HG03442 (cell line): Measurements from ENCODE around the gene ZNF467.

Experiments
- ATAC-seq: cut with Tn5 transposase; IDR thresholded peaks from one replicate; pipeline ENCODE4 v1.9.1; 2021; ENCODE audit warnings: mild to moderate bottlenecking, moderate library complexity; ENCODE audit not compliant: unreplicated experiment

ZNF467 gene

GRCh38 chr7:149808311-149808710, 34.9 kb upstream of the ZNF467 start:
- no peak for ATAC-seq

- ATAC-seq: no peak
Measured at GRCh38 chr7:149806726-149807125, 33.3 kb upstream of the ZNF467 start.

GRCh38 chr7:149804106-149804505, 30.7 kb upstream of the ZNF467 start:
- ATAC-seq: no peak

GRCh38 chr7:149803551-149804074, 30.2 kb upstream of the ZNF467 start:
- ATAC-seq: no peak

GRCh38 chr7:149802966-149803365, 29.6 kb upstream of the ZNF467 start:
- ATAC-seq: no peak

- ATAC-seq: no peak
Measured at GRCh38 chr7:149801816-149802215, 28.4 kb upstream of the ZNF467 start.

GRCh38 chr7:149801002-149801566, 27.7 kb upstream of the ZNF467 start:
- ATAC-seq: no peak

GRCh38 chr7:149800169-149800555, 26.8 kb upstream of the ZNF467 start:
- ATAC-seq: no peak

- no peak for ATAC-seq
Measured at GRCh38 chr7:149799397-149800168, 26.2 kb upstream of the ZNF467 start.

GRCh38 chr7:149797771-149798170, 24.4 kb upstream of the ZNF467 start:
- ATAC-seq: no peak

- no peak for ATAC-seq
Measured at GRCh38 chr7:149796287-149796860, 23.0 kb upstream of the ZNF467 start.

GRCh38 chr7:149795126-149795525, 21.7 kb upstream of the ZNF467 start:
- ATAC-seq: no peak

- no peak for ATAC-seq
Measured at GRCh38 chr7:149794661-149795060, 21.3 kb upstream of the ZNF467 start.

GRCh38 chr7:149793261-149793660, 19.9 kb upstream of the ZNF467 start:
- ATAC-seq: no peak

GRCh38 chr7:149792220-149792595, 18.8 kb upstream of the ZNF467 start:
- ATAC-seq: no peak

GRCh38 chr7:149791411-149792219, 18.2 kb upstream of the ZNF467 start:
- ATAC-seq: no peak

- no peak for ATAC-seq
Measured at GRCh38 chr7:149790754-149791360, 17.5 kb upstream of the ZNF467 start.

GRCh38 chr7:149790146-149790548, 16.8 kb upstream of the ZNF467 start:
- ATAC-seq: no peak

GRCh38 chr7:149789101-149789500, 15.7 kb upstream of the ZNF467 start:
- no peak for ATAC-seq

- no peak for ATAC-seq
Measured at GRCh38 chr7:149788300-149788851, 15.0 kb upstream of the ZNF467 start.
